Measurements from ENCODE around the gene CACNG5.
A peak's percentile ranks its signal among the peaks of the same experiment; 100 is the strongest.

Gene CACNG5

GRCh38 chr17:66903781-66904180, 68.9 kb downstream of the CACNG5 start:
- no peak for DNase-seq (ENCODE audit: extremely low read depth in 1 of 2, low read depth in 1 of 2)

GRCh38 chr17:66904760-66905624, 70.1 kb downstream of the CACNG5 start:
- DNase-seq (ENCODE audit: extremely low read depth in 1 of 2, low read depth in 1 of 2) = no peak

DNA sequence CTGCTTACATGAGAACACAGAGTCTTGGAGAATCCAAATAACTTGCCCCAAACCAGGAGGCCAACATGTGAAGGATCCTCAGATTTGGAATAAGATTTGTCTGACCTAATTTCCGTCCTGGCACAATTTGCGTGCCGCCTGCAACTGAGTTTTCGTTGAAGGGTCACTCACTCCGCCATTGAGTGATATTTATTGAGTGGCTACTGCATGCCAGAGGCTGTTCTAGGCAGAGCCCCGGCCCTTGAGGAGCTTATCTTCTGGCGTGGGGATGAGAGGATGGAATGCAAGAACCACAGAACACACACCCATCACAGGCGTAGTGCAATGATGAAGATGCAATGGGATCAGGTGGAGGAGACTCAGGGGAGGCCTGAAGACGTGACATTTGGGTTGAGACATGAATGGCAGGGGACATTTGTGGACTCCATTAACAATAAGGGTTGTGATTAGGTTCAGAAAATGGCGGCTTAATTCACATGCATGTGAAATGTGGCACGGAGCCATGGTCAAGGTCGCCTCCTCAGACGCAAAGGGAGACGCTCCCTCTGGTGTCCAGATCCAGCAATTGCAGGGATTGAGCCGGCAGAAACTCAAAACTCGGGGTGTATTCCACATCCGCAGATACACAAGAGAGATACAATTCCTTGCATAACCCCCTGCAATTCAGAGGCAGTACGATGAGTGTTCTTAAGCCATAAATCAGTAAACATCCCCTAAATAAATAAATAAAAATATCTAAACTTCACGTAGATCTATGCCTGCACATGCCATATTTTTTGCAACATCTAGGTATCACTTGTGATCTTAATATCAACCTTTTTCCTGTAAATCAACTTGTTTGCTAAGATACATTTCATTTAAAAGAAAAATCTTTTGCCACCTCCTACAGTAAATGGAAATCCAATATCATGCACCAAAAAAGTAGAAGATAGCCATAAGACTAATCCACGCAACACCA, 71.7 kb downstream of the CACNG5 start:
- DNase-seq (ENCODE audit: extremely low read depth in 1 of 2, low read depth in 1 of 2) = peak; percentile 31 to 53

DNA sequence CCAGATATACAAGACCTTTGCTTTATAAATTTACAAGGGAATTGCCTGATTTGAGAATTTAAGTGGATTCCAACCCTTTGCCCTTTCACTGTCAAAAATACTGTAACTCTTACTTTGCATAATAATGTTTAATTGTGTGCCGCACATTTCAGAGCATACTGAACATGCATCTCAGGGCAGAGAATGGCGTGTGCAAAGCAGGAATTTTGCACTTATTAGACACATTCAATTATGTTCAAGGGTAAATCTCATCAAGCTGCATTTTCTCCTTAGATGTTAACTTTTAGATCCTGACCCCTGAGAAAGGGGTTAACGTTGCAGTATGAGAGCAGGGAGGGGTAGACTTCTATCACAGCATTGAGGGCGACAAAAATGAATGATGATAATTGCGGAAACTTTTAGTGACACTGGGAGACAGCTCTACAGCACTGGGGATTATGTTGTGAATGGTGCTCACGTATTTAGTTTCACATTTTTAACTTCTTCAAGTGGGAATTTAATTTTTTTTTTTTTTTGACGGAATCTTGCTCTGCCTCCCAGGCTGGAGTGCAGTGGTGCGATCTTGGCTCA, 75.0 kb downstream of the CACNG5 start:
- no peak for DNase-seq (ENCODE audit: extremely low read depth in 1 of 2, low read depth in 1 of 2)

DNA sequence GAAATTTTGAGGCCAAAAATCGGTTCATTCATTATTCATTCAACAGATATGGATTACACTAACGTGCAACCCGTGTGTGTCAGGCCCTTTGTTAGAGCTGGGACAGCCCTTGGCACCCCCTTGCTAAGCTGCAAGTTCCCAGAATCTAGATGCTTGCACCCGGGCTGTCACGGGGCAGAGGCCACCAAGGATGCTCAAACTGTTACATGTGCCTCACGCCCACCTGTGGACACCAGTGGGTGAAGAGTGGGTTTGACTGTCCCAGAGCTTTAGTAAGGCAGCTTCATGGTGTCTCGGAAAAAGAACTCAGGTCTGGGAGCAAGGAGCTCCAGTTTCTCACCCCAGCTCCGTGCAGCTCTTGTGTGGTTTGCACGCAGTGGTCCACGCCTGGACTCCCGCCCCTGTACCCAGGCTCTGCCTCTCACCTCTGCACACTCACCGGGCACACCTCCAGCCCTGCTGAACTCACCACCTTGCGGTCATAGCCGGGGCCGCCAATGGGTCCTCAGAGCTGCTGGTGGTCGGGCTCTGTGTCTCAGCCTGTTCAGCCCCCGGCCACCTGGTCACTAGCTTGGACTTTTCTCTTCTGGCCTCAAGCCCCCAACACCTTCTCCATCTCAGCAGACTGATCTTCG, 75.9 kb downstream of the CACNG5 start:
- DNase-seq (ENCODE audit: extremely low read depth in 1 of 2, low read depth in 1 of 2) = no peak

GRCh38 chr17:66915204-66915611, 80.3 kb downstream of the CACNG5 start:
- no peak for DNase-seq (ENCODE audit: extremely low read depth in 1 of 2, low read depth in 1 of 2)

GRCh38 chr17:66915792-66916191, 80.9 kb downstream of the CACNG5 start:
- no peak for DNase-seq (ENCODE audit: extremely low read depth in 1 of 2, low read depth in 1 of 2)

GRCh38 chr17:66916946-66917345, 82.0 kb downstream of the CACNG5 start:
- DNase-seq (ENCODE audit: extremely low read depth in 1 of 2, low read depth in 1 of 2) = no peak

DNA sequence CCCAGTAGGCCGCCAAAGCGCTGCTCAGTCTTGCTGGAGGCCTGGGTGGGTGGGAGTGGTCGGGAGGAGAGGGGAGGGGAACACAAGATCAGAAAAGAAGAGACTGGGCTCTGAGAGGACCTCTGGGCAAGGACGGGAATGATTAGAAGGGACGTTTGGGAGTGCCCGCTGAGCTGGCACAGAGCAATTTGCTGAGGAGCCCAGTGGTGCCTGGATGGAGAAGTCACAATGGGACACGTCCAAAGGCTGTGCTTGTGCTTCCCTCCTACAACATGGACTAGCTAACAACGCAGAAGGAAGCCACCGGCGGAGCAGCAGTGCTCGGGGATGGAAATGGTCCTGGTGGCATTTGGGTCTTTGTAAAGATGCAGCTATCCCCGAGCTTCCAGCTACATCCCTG, 84.0 kb downstream of the CACNG5 start:
- DNase-seq (ENCODE audit: extremely low read depth in 1 of 2, low read depth in 1 of 2) = no peak

GRCh38 chr17:66920435-66920834, 85.5 kb downstream of the CACNG5 start:
- no peak for DNase-seq (ENCODE audit: extremely low read depth in 1 of 2, low read depth in 1 of 2)

DNA sequence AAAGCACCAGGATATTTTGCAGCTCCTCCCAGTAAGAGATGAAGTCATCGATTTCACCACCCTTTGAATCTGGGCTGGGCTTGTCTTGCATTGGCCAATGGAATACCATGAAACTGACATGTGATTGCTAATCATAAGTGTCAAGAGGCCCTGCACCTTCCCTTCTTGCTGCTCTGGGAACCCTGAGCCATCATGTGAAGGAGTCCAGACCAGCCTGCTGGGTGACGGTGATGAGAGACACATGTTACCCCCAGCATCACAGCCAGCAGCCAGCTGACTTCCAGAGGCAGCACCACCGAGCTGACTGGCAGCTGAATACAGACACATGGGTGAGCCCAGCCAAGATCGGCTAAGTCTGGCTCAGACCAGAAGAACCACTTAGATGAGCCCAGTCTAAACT, 86.0 kb downstream of the CACNG5 start:
- DNase-seq (ENCODE audit: extremely low read depth in 1 of 2, low read depth in 1 of 2) = no peak

DNA sequence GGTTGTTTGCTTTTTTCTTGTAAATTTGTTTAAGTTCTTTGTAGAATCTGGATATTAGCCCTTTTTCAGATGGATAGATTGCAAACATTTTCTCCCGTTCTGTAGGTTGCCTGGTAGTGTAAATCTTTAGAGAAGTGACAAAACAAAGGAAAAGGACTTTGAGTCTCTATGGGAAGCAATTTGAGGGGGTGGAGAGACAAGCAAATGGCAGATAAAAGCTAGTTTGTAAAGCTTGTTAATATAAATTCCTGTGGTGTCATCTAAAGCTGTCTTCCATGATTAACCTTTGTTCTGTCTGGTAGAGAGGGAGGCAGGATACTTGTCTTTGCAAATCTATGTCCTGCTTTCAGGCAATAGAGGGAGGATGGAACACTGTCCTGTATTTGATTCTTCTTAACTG, 89.0 kb downstream of the CACNG5 start:
- DNase-seq (ENCODE audit: extremely low read depth in 1 of 2, low read depth in 1 of 2) = no peak

- no peak for DNase-seq (ENCODE audit: extremely low read depth in 1 of 2, low read depth in 1 of 2)
These were observed 91.0 kb downstream of the CACNG5 start for GRCh38 chr17:66925811-66926500.

GRCh38 chr17:66928949-66929348, 94.0 kb downstream of the CACNG5 start:
- no peak for DNase-seq (ENCODE audit: extremely low read depth in 1 of 2, low read depth in 1 of 2)

- no peak for DNase-seq (ENCODE audit: extremely low read depth in 1 of 2, low read depth in 1 of 2)
These were observed 94.7 kb downstream of the CACNG5 start for GRCh38 chr17:66929591-66929990.

- DNase-seq (ENCODE audit: extremely low read depth in 1 of 2, low read depth in 1 of 2) = no peak
These were observed 96.0 kb downstream of the CACNG5 start for GRCh38 chr17:66930933-66931332.

DNA sequence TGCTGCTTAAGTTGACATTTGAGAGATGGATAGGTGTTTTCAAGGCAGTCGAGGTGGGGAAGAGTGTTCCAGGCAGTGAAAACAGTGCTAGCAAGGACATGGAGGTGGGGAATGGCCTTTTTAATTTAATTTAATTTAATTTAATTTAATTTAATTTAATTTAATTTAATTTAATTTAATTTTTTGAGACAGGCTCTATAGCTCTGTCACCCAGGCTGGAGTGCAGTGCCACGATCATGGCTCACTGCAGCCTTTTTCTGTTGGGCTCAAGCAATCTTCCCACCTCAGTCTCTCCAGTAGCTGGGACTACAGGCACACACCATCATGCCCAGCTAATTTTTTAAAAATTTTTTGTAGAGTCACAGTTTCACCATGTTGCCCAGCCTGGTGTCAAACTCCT, 97.4 kb downstream of the CACNG5 start:
- no peak for DNase-seq (ENCODE audit: extremely low read depth in 1 of 2, low read depth in 1 of 2)

DNA sequence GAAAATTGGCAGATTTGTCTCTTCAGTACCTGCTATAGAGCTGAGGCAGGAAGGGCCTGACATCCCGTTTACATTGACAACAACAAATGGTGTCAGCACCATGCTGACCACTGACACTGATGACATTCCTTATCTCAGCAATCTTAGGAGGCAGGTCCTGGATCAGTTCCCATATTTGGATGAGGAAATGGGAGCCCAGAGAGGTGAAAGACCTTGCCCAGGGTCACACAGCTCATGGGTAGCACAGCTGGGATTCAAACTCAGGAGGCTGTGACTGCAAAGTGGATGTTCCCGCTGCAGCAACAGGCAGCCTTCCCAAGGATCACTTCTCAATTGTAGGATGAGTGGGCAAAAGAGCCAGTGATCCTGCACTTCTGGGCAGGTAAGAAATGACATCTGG, 99.1 kb downstream of the CACNG5 start:
- DNase-seq (ENCODE audit: extremely low read depth in 1 of 2, low read depth in 1 of 2) = no peak
